Panc1 (cell line): ENCODE results near the gene PCK2. TPM values are rescaled to one million over a fixed set of nuclear protein-coding genes. Genes with fewer than 3 reads are reported as not detected.

Source experiments
- ATAC-seq: fragments of 200-7000 bp; cut with Tn5 transposase; 2 replicates; pipeline ENCODE4 v1.9.1; 2020; ENCODE audit warnings: mild to moderate bottlenecking, moderate library complexity
- BruUV-seq: library from RNA; stranded (reverse); fragments of 400-500 nt; replicated peaks from 2 replicates; lab custom pipeline; 2021; lab: Mats Ljungman, UMichigan
- CTCF ChIA-PET: fragments of 300-600 bp; sonication (Branson Sonifier 250); formaldehyde crosslinking; loops from one replicate; lab custom pipeline; 2022; ENCODE audit warnings: antibody characterized with exemption; lab: Charles Lee
- POLR2A ChIA-PET: fragments of 300-600 bp; sonication (Branson Sonifier 250); formaldehyde crosslinking; loops from one replicate; lab custom pipeline; 2022; ENCODE audit warnings: antibody characterized with exemption; lab: Charles Lee
- DNase-seq: peaks from one replicate; pipeline ENCODE4 v3.0.0-alpha.2; 2010; ENCODE audit warnings: low read depth, low spot score
- H3K27ac ChIP-seq: 2 replicates; pipeline ENCODE4 v1.5.1; 2011; ENCODE audit warnings: mild to moderate bottlenecking, low read length, inconsistent platforms
- H3K27me3 ChIP-seq: fragments of 200-500 bp; sonication (Bioruptor generic); 2 replicates; pipeline ENCODE4 v1.6.0; 2014; ENCODE audit warnings: low read length, inconsistent platforms; ENCODE audit not compliant: control insufficient read depth, insufficient read depth
- H3K36me3 ChIP-seq: fragments of 200-500 bp; sonication (Bioruptor generic); 2 replicates; pipeline ENCODE4 v1.5.1; 2014; ENCODE audit warnings: inconsistent platforms, mild to moderate bottlenecking, low read length, moderate library complexity; ENCODE audit not compliant: control insufficient read depth, insufficient read depth
- H3K4me1 ChIP-seq: 2 replicates; pipeline ENCODE4 v1.5.1; 2011; ENCODE audit warnings: inconsistent platforms, mild to moderate bottlenecking, low read length, moderate library complexity; ENCODE audit not compliant: control insufficient read depth, insufficient read depth
- H3K4me3 ChIP-seq, 2 experiments: 2 replicates each; pipeline ENCODE4 v1.5.1; 2011 to 2012; ENCODE audit warnings: low read depth in 2 of 2, low read length in 2 of 2, mild to moderate bottlenecking in 2 of 2, inconsistent platforms in 1 of 2, moderate library complexity in 1 of 2
- H3K9me3 ChIP-seq: fragments of 200-500 bp; sonication (Bioruptor generic); 2 replicates; pipeline ENCODE4 v1.5.1; 2014; ENCODE audit warnings: low read depth, mild to moderate bottlenecking, inconsistent platforms, low read length, moderate library complexity; ENCODE audit not compliant: control insufficient read depth, insufficient read depth
- POLR2AphosphoS5 ChIP-seq: IDR thresholded peaks from 2 replicates; pipeline ENCODE4 v1.6.1; 2012; ENCODE audit warnings: mild to moderate bottlenecking, low read depth, low read length, moderate library complexity
- SIN3A ChIP-seq: IDR thresholded peaks from 2 replicates; pipeline ENCODE4 v1.6.1; 2012; ENCODE audit warnings: low read depth, mild to moderate bottlenecking, low read length, moderate library complexity, borderline replicate concordance; ENCODE audit not compliant: insufficient read depth
- TCF7L2 ChIP-seq: IDR thresholded peaks from 2 replicates; pipeline ENCODE4 v1.6.1; 2011; ENCODE audit warnings: mild to moderate bottlenecking, low read depth, low read length, inconsistent platforms
- in situ Hi-C: cut with HindIII; loops from 2 replicates; pipeline ENCODE4 v1.10.0; 2016; ENCODE audit warnings: low sequenced_read_pairs, low pct_unique_long_range_greater_than_20kb
- intact Hi-C: fragments of 100-400 bp; cut with micrococcal nuclease; formaldehyde crosslinking; loops from one replicate; pipeline ENCODE4 v1.10.0; 2022; ENCODE audit not compliant: unreplicated experiment
- total RNA-seq: library from RNA; stranded (reverse); gene quantifications from one replicate; pipeline ENCODE4 v1.2.1, GENCODE V29; 2021; ENCODE audit not compliant: unreplicated experiment
- TF ChIP-seq, protein P1 (sequence below): fragments of 450-650 bp; IDR thresholded peaks from 2 replicates; pipeline ENCODE4 v1.5.1; 2017; ENCODE audit warnings: mild to moderate bottlenecking
- TF ChIP-seq, protein P2 (sequence below), 2 experiments: IDR thresholded peaks; 2 replicates each; pipeline ENCODE4 v1.6.1; 2011 to 2012; ENCODE audit warnings: low read depth in 2 of 2, control low read depth in 1 of 2, low read length in 1 of 2, mild to moderate bottlenecking in 1 of 2, moderate library complexity in 1 of 2; ENCODE audit not compliant: insufficient read depth in 1 of 2

The PCK2 gene
- total RNA-seq, 1 experiment from 2014 or later = 24.5 TPM

DNA sequence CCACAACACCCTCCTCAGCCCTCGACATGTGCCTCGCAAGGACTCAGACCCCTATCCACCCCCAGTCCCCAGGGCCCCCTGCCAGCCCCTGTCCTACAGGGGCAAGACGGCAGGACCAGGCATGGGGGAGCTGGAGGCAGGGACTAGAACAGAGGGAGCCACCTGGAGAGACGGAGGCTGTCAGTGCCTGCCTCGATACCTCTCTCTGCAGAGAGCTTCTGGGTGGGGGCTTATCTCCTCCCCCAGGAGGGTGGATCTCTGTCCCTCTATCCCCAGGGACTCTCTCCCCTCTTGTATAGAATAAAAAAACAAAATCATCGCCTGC lies 24.7 kb upstream of the PCK2 start:
- Histone ChIP-seq H3K9me3 (no peaks in the 10 kb centered on the region), H3K36me3 (no peaks in the 10 kb centered on the region), H3K27ac (no peak overlapping the region), H3K4me1 (no peaks in the 10 kb centered on the region), H3K4me3 (no peak overlapping the region), H3K27me3 (no peaks in the 10 kb centered on the region)
- intact Hi-C loops (no loop called here), in situ Hi-C loops (no loop called here)
- BruUV-seq = no TSS peak
- no peak for ATAC-seq
- TF ChIP-seq, protein P1, sequence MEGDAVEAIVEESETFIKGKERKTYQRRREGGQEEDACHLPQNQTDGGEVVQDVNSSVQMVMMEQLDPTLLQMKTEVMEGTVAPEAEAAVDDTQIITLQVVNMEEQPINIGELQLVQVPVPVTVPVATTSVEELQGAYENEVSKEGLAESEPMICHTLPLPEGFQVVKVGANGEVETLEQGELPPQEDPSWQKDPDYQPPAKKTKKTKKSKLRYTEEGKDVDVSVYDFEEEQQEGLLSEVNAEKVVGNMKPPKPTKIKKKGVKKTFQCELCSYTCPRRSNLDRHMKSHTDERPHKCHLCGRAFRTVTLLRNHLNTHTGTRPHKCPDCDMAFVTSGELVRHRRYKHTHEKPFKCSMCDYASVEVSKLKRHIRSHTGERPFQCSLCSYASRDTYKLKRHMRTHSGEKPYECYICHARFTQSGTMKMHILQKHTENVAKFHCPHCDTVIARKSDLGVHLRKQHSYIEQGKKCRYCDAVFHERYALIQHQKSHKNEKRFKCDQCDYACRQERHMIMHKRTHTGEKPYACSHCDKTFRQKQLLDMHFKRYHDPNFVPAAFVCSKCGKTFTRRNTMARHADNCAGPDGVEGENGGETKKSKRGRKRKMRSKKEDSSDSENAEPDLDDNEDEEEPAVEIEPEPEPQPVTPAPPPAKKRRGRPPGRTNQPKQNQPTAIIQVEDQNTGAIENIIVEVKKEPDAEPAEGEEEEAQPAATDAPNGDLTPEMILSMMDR = no peak
- TF ChIP-seq SIN3A (no peak), TCF7L2 (no peak), POLR2AphosphoS5 (no peak)
- TF ChIP-seq, protein P2, sequence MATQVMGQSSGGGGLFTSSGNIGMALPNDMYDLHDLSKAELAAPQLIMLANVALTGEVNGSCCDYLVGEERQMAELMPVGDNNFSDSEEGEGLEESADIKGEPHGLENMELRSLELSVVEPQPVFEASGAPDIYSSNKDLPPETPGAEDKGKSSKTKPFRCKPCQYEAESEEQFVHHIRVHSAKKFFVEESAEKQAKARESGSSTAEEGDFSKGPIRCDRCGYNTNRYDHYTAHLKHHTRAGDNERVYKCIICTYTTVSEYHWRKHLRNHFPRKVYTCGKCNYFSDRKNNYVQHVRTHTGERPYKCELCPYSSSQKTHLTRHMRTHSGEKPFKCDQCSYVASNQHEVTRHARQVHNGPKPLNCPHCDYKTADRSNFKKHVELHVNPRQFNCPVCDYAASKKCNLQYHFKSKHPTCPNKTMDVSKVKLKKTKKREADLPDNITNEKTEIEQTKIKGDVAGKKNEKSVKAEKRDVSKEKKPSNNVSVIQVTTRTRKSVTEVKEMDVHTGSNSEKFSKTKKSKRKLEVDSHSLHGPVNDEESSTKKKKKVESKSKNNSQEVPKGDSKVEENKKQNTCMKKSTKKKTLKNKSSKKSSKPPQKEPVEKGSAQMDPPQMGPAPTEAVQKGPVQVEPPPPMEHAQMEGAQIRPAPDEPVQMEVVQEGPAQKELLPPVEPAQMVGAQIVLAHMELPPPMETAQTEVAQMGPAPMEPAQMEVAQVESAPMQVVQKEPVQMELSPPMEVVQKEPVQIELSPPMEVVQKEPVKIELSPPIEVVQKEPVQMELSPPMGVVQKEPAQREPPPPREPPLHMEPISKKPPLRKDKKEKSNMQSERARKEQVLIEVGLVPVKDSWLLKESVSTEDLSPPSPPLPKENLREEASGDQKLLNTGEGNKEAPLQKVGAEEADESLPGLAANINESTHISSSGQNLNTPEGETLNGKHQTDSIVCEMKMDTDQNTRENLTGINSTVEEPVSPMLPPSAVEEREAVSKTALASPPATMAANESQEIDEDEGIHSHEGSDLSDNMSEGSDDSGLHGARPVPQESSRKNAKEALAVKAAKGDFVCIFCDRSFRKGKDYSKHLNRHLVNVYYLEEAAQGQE (IDR thresholded peaks at IDR 0.05; ENCODE audit: insufficient read depth in 1 of 2, low read depth in 2 of 2, low read length in 1 of 2) = no peak
- POLR2A ChIA-PET = no interaction called here
- no peak for DNase-seq
- CTCF ChIA-PET = no interaction called here

DNA sequence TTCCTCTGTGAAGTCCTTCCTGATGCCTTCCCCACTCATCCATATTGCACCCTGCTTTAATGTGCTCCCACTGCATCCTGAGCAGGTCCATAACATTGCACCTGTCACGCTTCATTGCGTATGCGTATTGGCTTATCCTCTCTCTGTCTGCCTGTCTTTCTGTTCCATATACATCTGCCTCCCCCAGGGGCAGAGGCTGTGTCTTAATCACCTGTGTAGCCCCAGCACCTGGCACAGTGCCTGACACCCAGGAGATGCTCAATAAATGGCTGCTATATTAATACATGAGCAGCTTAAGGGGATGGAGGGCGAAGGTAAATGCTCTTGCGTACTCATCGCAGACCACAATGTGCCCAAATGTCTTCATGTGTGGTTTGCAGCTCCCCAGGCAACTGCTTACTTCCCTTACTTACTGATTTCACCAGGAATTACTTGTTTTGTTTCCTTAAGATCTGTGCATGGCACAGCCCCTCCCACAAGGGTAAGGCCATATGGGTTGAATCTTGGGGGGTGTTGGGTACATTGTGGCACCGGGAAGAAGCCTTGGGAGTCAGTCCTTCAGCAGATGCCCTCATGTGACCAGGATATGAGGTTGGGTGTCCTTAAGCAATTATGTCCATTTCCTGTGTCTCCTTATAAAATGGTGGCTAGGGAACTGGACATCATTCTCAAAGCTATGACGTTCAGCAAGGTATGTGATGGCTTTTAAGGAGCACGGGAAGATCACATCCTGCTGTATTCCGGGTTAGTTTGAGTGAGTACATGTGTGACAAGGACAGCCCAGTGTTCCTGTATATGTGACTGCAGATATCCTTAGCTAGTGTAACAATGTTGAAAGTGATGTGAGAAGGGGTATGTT lies 23.6 kb upstream of the PCK2 start:
- Histone ChIP-seq H3K9me3 (no peaks in the 10 kb centered on the region), H3K27ac (no peak overlapping the region), H3K4me1 (no peaks in the 10 kb centered on the region), H3K36me3 (no peaks in the 10 kb centered on the region), H3K27me3 (no peaks in the 10 kb centered on the region), H3K4me3 (no peak overlapping the region)
- in situ Hi-C loops = no loop called here
- ChIA-PET CTCF (interaction anchor here (0.6 kb wide), 1 partner anchor 238 kb away, joined by 3 read pairs; no protein-coding TSS in a partner anchor), POLR2A (interaction anchor here (0.6 kb wide), 1 partner anchor 20 kb away, joined by 10 read pairs; no protein-coding TSS in a partner anchor)
- no peak for ATAC-seq
- DNase-seq = no peak
- TF ChIP-seq, protein P2 (IDR thresholded peaks at IDR 0.05; ENCODE audit: insufficient read depth in 1 of 2, low read depth in 2 of 2, low read length in 1 of 2) = no peak
- TF ChIP-seq SIN3A (no peak), POLR2AphosphoS5 (no peak), TCF7L2 (no peak)
- TF ChIP-seq, protein P1 = no peak
- intact Hi-C loops = no loop called here
- no TSS peak for BruUV-seq
